Loucy (cell line): ENCODE measurements around the gene PBLD.

Experiments
- H2AFZ ChIP-seq: fragments of 200-600 bp; sonication (generic); 2 replicates; pipeline ENCODE4 v1.6.0; 2016; ENCODE audit warnings: antibody characterized with exemption, mild to moderate bottlenecking, low read length, moderate library complexity
- H3F3A ChIP-seq: fragments of 200-600 bp; 2 replicates; pipeline ENCODE4 v1.6.0; 2016; ENCODE audit warnings: antibody characterized with exemption, low read depth, mild to moderate bottlenecking
- H3K27me3 ChIP-seq: fragments of 200-600 bp; sonication (generic); 2 replicates; pipeline ENCODE4 v1.6.1; 2014; ENCODE audit warnings: low read length, mild to moderate bottlenecking; ENCODE audit not compliant: insufficient read depth, poor library complexity, severe bottlenecking
- H3K36me3 ChIP-seq: fragments of 200-600 bp; sonication (generic); 2 replicates; pipeline ENCODE4 v1.6.1; 2016; ENCODE audit warnings: low read length; ENCODE audit not compliant: insufficient read depth
- H3K4me1 ChIP-seq: fragments of 200-600 bp; sonication (generic); 2 replicates; pipeline ENCODE4 v1.5.1; 2014; ENCODE audit warnings: low read length, mild to moderate bottlenecking; ENCODE audit not compliant: insufficient read depth, poor library complexity, severe bottlenecking
- H3K4me2 ChIP-seq: fragments of 200-600 bp; sonication (generic); 2 replicates; pipeline ENCODE4 v1.6.0; 2014; ENCODE audit warnings: antibody characterized with exemption, low read length, low read depth, mild to moderate bottlenecking; ENCODE audit not compliant: poor library complexity, severe bottlenecking
- H3K4me3 ChIP-seq: fragments of 200-600 bp; sonication (generic); 2 replicates; pipeline ENCODE4 v1.5.1; 2014; ENCODE audit warnings: low read length, mild to moderate bottlenecking, mixed read lengths; ENCODE audit not compliant: poor library complexity, severe bottlenecking
- H3K79me2 ChIP-seq: fragments of 200-600 bp; sonication (generic); 2 replicates; pipeline ENCODE4 v1.6.1; 2014; ENCODE audit warnings: low read length; ENCODE audit not compliant: insufficient read depth
- H3K9ac ChIP-seq: fragments of 200-600 bp; sonication (generic); 2 replicates; pipeline ENCODE4 v1.6.0; 2014; ENCODE audit warnings: mild to moderate bottlenecking, low read depth, low read length, moderate library complexity; ENCODE audit not compliant: poor library complexity, severe bottlenecking
- H3K9me2 ChIP-seq: fragments of 200-600 bp; sonication (generic); replicated peaks from 2 replicates; pipeline ENCODE4 v1.6.1; 2016; ENCODE audit warnings: low read depth, low read length, mixed read lengths
- H3K9me3 ChIP-seq: fragments of 200-600 bp; sonication (generic); 2 replicates; pipeline ENCODE4 v1.6.1; 2014; ENCODE audit warnings: mild to moderate bottlenecking, antibody characterized with exemption, low read length, low read depth; ENCODE audit not compliant: insufficient read depth
- H4K20me1 ChIP-seq: fragments of 200-600 bp; sonication (generic); 2 replicates; pipeline ENCODE4 v1.6.0; 2014; ENCODE audit warnings: antibody characterized with exemption, low read length, mild to moderate bottlenecking; ENCODE audit not compliant: insufficient read depth, poor library complexity, severe bottlenecking
- CTCF ChIP-seq: fragments of 200-600 bp; sonication (generic); conservative IDR thresholded peaks from 2 replicates; pipeline ENCODE4 v1.5.1; 2014; ENCODE audit warnings: mild to moderate bottlenecking, antibody characterized with exemption, low read length
- EZH2phosphoT487 ChIP-seq: fragments of 200-600 bp; IDR thresholded peaks from 2 replicates; pipeline ENCODE4 v1.6.1; 2018; ENCODE audit warnings: antibody characterized with exemption, mild to moderate bottlenecking, moderate library complexity, borderline replicate concordance

PBLD gene

GRCh38 chr10:68348265-68348741, 15.6 kb upstream of the PBLD start:
- Histone ChIP-seq H3F3A (peaks cover 19% of the 10 kb centered on the region; the same call in 1 of the 2 replicates), H3K4me2 (no peak overlapping the region), H3K4me3 (no peak overlapping the region), H2AFZ (no peak overlapping the region), H3K36me3 (peaks cover 32% of the 10 kb centered on the region; the same call in 1 of the 2 replicates), H3K4me1 (no peaks in the 10 kb centered on the region), H3K79me2 (peaks cover 10% of the 10 kb centered on the region; the same call in 1 of the 2 replicates), H3K9me3 (no peaks in the 10 kb centered on the region), H4K20me1 (peaks cover 11% of the 10 kb centered on the region), H3K9me2 (no peaks in the 10 kb centered on the region), H3K27me3 (no peaks in the 10 kb centered on the region), H3K9ac (no peak overlapping the region)
- TF ChIP-seq CTCF = peak; percentile 82
- no peak for TF ChIP-seq EZH2phosphoT487

GRCh38 chr10:68346774-68347173, 14.0 kb upstream of the PBLD start:
- Histone ChIP-seq H3K27me3 (no peaks in the 10 kb centered on the region), H3K36me3 (peaks cover 41% of the 10 kb centered on the region), H3K4me3 (no peak overlapping the region), H3K79me2 (peaks cover 25% of the 10 kb centered on the region), H3K9me2 (no peaks in the 10 kb centered on the region), H3K4me1 (no peaks in the 10 kb centered on the region), H3K4me2 (no peak overlapping the region), H3K9ac (no peak overlapping the region), H3K9me3 (no peaks in the 10 kb centered on the region), H4K20me1 (peaks cover 27% of the 10 kb centered on the region), H3F3A (peaks cover 27% of the 10 kb centered on the region; the same call in 1 of the 2 replicates), H2AFZ (no peak overlapping the region)
- TF ChIP-seq CTCF (no peak), EZH2phosphoT487 (no peak)

GRCh38 chr10:68345621-68346020, 12.9 kb upstream of the PBLD start:
- Histone ChIP-seq H2AFZ (no peak overlapping the region), H3K4me1 (peaks cover 5% of the 10 kb centered on the region), H3K4me3 (no peak overlapping the region), H3F3A (peaks cover 31% of the 10 kb centered on the region; the same call in 1 of the 2 replicates), H4K20me1 (peaks cover 38% of the 10 kb centered on the region), H3K79me2 (peaks cover 36% of the 10 kb centered on the region), H3K9me3 (no peaks in the 10 kb centered on the region), H3K4me2 (no peak overlapping the region), H3K36me3 (peaks cover 52% of the 10 kb centered on the region), H3K9me2 (no peaks in the 10 kb centered on the region), H3K27me3 (no peaks in the 10 kb centered on the region), H3K9ac (no peak overlapping the region)
- TF ChIP-seq CTCF (no peak), EZH2phosphoT487 (no peak)
